GM12873 (cell line): ENCODE measurements around the gene MEGF10.

ENCODE experiments used
- CTCF ChIP-seq: IDR thresholded peaks from 2 replicates; pipeline ENCODE4 v1.5.1; 2012; ENCODE audit warnings: low read depth, mild to moderate bottlenecking, moderate library complexity, low read length, control low read depth; ENCODE audit not compliant: insufficient read depth; ENCODE audit errors: missing control alignments

Gene MEGF10

GRCh38 chr5:127425868-127426267, 135.3 kb downstream of the MEGF10 start:
- TF ChIP-seq CTCF: no peak

GRCh38 chr5:127426661-127427060, 136.1 kb downstream of the MEGF10 start:
- TF ChIP-seq CTCF: no peak

- TF ChIP-seq CTCF: no peak
Observed at GRCh38 chr5:127428276-127428675, 137.7 kb downstream of the MEGF10 start.

- no peak for TF ChIP-seq CTCF
Observed at GRCh38 chr5:127428748-127429147, 138.2 kb downstream of the MEGF10 start.

- no peak for TF ChIP-seq CTCF
Observed at GRCh38 chr5:127429928-127430327, 139.3 kb downstream of the MEGF10 start.

- no peak for TF ChIP-seq CTCF
Observed at GRCh38 chr5:127430627-127431026, 140.0 kb downstream of the MEGF10 start.

- TF ChIP-seq CTCF: no peak
Observed at GRCh38 chr5:127431977-127432585, 141.5 kb downstream of the MEGF10 start.

GRCh38 chr5:127433526-127433925, 142.9 kb downstream of the MEGF10 start:
- no peak for TF ChIP-seq CTCF
